ENCODE data around the gene OR5B12.

- TF ChIP-seq SIN3A (IDR thresholded peaks at IDR 0.05; ENCODE audit: borderline replicate concordance, insufficient read depth, low read length) (no peak), POLR2AphosphoS5 (IDR thresholded peaks at IDR 0.05; ENCODE audit: low read depth, low read length) (no peak), TAF1 (IDR thresholded peaks at IDR 0.05; ENCODE audit: borderline replicate concordance, insufficient read depth, low read length) (no peak), FOXP2 (optimal IDR thresholded peaks at IDR 0.05; ENCODE audit: borderline replicate concordance, extremely low read depth, extremely low read length, insufficient read depth) (no peak)
- TF ChIP-seq, protein P1, sequence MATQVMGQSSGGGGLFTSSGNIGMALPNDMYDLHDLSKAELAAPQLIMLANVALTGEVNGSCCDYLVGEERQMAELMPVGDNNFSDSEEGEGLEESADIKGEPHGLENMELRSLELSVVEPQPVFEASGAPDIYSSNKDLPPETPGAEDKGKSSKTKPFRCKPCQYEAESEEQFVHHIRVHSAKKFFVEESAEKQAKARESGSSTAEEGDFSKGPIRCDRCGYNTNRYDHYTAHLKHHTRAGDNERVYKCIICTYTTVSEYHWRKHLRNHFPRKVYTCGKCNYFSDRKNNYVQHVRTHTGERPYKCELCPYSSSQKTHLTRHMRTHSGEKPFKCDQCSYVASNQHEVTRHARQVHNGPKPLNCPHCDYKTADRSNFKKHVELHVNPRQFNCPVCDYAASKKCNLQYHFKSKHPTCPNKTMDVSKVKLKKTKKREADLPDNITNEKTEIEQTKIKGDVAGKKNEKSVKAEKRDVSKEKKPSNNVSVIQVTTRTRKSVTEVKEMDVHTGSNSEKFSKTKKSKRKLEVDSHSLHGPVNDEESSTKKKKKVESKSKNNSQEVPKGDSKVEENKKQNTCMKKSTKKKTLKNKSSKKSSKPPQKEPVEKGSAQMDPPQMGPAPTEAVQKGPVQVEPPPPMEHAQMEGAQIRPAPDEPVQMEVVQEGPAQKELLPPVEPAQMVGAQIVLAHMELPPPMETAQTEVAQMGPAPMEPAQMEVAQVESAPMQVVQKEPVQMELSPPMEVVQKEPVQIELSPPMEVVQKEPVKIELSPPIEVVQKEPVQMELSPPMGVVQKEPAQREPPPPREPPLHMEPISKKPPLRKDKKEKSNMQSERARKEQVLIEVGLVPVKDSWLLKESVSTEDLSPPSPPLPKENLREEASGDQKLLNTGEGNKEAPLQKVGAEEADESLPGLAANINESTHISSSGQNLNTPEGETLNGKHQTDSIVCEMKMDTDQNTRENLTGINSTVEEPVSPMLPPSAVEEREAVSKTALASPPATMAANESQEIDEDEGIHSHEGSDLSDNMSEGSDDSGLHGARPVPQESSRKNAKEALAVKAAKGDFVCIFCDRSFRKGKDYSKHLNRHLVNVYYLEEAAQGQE (IDR thresholded peaks at IDR 0.05; ENCODE audit: insufficient read depth in 1 of 2, low read depth in 2 of 2, low read length in 2 of 2) = no peak
Observed at GRCh38 chr11:58392746-58393145, 49.3 kb downstream of the OR5B12 start.

All from PFSK-1 (cell line).